GM18498 (cell line): ENCODE measurements around the gene RNPS1.
"Not testable (repeated sequence)": the region's sequence is repeated elsewhere in the genome, so short reads cannot be mapped to it uniquely, and the experiment has no call there.

Experiments used
- ATAC-seq: cut with Tn5 transposase; IDR thresholded peaks from one replicate; pipeline ENCODE4 v1.9.1; 2021; ENCODE audit warnings: mild to moderate bottlenecking, moderate library complexity; ENCODE audit not compliant: unreplicated experiment

The RNPS1 gene

DNA sequence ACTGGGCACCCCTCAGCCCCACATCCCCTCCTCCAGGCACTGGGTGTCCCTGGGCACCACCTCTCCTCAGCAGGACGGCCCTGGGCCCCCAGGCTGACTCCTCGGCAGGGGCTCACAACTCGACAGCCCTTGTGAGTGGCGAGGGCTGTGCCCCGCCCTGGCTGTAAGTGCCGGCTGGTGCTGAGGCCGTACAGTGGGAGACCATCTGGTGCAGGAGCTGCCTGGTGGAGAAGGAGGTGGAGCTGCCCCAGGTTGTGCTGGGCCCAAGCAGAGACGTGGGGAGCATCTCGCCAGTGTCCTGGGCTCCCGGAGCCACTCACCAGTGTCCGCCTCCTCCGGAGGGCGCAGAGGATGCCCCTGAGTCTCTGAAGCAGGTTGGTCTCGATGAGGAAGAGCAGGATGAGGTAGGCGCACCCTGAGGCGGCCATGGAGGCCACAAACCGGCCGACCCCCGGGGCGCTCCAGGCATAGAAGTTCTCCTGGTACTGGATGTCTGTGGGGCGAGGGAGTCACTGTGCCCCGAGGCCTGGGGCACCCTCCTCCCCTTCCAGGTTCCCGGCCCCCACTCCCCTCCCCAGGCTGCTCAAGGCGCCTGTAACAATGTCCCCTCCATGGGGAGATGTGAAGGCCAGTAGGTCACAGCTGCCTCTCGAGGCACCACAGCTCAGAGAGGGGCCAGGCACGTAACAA, 15.1 kb upstream of the RNPS1 start:
- no peak for ATAC-seq

GRCh38 chr16:2282262-2282661, 14.3 kb upstream of the RNPS1 start:
- no peak for ATAC-seq

DNA sequence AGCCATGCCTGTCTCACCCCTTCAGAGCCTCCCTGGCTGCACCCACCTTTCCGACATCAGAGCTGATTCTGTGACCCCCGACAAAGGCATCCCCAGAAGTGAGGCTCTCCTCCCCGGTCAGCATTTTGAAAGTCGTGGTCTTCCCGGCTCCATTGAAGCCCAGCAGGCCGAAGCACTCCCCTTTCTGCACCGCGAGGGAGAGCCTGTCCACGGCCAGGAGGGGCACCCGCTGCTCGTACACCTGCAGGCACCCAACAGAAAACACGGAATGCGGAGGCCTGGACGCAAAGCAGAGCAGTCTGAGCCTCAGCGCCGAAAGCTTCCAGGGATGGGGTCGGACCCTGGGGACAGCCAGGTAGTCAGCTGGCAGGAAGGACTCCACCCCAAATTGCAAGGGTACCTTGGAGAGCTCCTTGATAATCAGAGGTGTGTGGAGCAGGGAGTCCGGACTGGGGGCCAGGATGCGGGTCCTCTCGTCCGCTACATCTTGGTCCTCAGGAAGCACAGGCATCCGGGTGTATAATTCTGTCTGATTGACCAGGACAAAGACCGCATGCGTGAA, 13.1 kb upstream of the RNPS1 start:
- ATAC-seq, result no peak

DNA sequence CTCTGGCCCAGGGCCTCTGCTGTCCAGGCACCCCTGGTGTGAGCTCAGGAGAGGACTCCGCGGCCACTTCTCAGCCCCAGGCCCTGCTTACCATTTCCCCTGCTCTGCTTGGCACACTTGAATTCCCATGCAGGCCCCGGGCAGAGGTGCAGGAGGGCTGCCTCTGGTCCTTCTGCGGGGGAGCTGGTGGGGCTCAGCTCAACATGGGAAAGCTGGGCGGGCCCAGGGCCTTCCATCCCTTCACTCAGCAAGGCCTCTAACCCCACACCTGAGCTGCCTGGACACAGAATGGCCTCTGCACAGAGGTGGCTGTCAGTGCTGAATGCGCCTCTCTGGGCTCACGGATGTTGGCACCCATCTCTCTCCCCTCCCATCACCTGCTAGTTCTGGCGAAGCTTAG, 12.5 kb upstream of the RNPS1 start:
- ATAC-seq, result no peak

DNA sequence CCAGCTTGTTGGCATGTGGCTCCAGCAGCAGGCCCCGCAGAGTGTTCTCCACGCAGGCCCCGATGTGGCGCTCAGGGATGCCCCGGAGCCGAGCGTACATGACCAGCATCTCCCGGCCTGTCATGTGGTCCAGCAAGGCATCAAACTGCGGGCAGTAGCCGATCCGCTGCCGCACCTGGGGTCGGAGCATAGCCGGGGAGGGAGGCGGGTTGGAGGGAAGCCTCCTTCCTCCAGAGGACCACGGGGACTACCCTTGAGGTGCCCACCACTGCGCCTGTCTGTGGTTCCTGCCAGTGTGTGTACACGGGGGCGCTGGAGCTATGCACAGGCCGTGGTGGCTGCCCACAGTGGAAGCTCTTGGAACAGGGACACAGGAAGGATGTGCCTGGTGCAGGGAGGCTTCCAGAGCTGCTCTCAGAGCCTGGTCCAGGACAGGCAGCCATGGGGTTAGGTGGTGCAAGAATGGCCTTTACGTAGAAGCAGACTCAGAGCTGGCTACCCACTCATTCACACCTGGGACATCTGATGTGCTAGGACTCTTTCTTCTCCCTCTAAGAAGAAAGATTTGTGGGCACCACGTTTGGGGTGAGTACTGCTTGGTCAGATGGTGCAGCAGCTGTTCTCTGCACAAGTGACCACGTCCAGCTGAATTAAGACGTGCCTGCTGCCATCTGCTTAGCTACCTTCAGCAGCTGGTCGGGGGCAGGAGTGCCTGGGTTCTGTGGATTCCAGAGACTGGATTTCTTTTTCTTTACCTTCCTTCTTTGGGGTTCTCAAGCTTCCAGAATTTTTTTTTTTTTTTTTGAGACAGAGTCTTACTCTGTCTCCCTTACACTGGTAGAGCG, 11.3 kb upstream of the RNPS1 start:
- ATAC-seq, result no peak

GRCh38 chr16:2278272-2278608, 10.3 kb upstream of the RNPS1 start:
- ATAC-seq, result no peak

DNA sequence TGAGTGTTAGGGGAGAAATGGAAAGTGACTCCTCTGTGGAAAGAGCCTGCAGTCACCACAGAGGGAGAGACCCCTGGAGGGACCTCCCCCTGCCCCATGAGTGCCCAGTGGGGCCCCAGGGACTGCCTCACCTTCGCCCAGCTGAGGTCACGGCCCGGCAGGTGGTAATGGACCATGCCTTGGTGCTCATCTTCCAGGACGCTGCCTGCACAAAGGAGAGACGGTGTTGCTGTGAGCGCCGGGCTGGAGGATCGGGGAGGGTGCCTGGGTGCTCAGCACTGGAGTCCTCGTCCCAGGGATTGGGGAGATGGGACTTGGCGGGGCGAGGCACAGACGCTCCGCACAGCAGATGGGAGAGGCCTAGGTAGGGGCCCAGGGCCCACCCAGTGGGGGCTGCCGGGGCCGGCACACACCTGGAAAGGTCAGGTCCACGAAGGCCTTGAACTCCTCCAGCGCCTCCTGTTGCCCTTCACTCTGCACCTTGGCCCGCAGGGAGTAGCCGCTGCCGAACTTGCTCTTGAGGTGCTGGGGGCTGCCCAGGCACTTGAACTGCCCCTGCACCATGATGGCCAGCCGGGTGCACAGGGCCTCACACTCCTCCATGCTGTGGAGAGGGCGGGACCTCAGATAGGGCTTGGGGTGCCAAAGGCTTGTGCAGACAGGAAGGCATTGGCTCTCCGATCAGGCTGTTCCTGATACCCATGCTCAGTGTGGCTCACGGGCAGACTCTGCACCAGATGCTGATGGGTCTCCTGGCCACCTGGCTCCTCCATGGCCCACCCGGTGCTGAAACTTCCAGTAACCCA, 9.7 kb upstream of the RNPS1 start:
- ATAC-seq, result no peak

GRCh38 chr16:2276368-2277195, 8.7 kb upstream of the RNPS1 start:
- no peak for ATAC-seq

GRCh38 chr16:2275476-2276367, 7.8 kb upstream of the RNPS1 start:
- no peak for ATAC-seq

- ATAC-seq, result no peak
Observed at GRCh38 chr16:2273931-2274330, 6.0 kb upstream of the RNPS1 start.

DNA sequence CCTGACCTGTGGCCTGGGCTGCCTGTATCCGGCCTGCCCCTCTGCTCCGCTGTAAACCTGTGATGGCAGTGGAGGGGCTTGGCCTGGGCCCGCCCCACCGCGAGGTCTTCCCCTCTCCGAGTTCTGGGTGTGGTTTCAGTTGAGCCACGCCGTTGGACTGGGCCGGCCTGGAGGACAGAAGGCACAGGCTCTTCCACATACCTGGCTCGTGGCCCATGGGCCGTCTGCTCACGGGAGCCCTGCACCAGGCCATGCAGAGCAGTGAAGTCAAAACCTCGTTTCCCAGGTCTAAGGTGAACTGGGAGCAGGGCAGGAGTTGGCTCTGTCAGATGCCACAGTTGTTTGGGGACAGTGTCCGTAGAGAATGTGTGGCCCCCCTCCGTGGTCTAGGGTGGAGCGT, 5.6 kb upstream of the RNPS1 start:
- ATAC-seq, result no peak

GRCh38 chr16:2271848-2272461, 4.0 kb upstream of the RNPS1 start:
- no peak for ATAC-seq

GRCh38 chr16:2270588-2271470, 2.9 kb upstream of the RNPS1 start:
- ATAC-seq, result no peak

DNA sequence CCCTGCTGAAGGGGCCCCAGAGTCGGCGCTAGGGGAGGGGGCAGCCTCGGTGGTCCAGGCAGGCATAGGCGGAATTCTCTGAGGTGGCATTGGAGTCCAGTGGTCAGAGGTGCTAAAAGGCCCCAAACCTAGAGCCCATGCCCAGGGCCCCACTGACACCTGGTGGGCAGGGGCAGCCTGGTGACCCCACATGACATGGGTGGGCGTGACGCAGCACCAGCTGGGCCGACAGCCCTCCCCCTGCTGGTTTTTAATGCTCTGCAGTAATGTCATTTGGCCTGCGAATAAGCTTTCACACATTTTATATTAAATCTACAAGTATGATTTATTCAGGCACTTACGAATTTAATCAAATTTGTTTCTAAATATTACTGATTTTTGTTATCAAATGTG, 2.1 kb upstream of the RNPS1 start:
- ATAC-seq, result no peak

GRCh38 chr16:2267505-2267912, 417 bp downstream of the RNPS1 start:
- ATAC-seq, result peak; percentile 62

DNA sequence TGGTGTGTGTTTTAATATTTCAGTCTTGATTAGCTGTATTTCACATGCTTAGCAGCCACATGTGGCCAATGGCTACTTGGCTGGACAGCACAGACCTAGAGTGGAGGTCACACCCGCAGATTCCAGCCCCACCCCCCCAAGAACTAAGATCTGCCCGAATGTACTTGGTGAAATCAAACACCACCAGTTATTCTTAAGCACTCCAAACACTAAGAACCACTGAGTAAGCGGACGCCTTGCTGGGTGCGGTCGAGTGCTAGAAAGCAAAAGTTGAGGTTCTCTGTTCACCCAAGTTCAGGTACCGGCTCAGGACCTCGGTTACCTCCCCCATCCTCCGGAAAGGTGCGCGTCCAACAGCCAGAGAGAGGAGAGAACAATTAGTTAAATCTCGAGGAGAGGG, 1.0 kb downstream of the RNPS1 start:
- ATAC-seq, result not testable (repeated sequence)

- not testable (repeated sequence) for ATAC-seq
Observed at GRCh38 chr16:2263026-2263425, 4.9 kb downstream of the RNPS1 start.

DNA sequence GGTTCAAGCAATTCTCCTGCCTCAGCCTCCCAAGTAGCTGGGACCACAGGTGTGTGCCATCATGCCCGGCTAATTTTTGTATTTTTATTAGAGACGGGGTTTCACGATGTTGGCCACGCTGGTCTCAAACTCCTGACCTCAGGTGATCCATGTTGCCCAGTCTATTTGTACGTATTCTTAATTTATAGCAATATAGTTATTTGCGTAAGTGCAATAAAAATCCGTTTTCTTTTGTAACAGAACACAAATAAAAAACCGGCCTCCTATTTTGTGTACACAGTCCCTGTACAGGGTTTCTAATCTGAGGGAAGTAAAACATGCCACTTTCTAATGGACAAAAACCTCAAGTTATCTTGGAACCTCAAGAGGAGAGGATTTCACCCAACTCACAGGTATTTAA, 7.7 kb downstream of the RNPS1 start:
- no peak for ATAC-seq
